Esophagus muscularis mucosa (tissue), 4 donors: Measurements from ENCODE around the gene POMT2.

Experiments
- EP300 ChIP-seq: sonication (generic); formaldehyde crosslinking; IDR thresholded peaks from one replicate; pipeline ENCODE4 v1.6.1; 2017; ENCODE audit warnings: antibody characterized with exemption
- POLR2A ChIP-seq: fragments of 450-650 bp; IDR thresholded peaks from one replicate; pipeline ENCODE4 v1.6.1; 2017; ENCODE audit warnings: antibody characterized with exemption, moderate library complexity, mild to moderate bottlenecking, low read depth
- POLR2AphosphoS5 ChIP-seq, 2 donors: sonication (generic); formaldehyde crosslinking; IDR thresholded peaks; one replicate each; pipeline ENCODE4 v1.6.1; 2017; ENCODE audit warnings: antibody characterized with exemption in 2 of 2
- TF ChIP-seq, protein P1 (sequence below), 3 experiments: fragments of 200-600 bp in 2 of 3; fragments of 450-650 bp in 1 of 3; sonication (generic) in 2 of 3; IDR thresholded peaks; one replicate each; pipeline ENCODE4 v1.5.1; 2017 to 2019; ENCODE audit warnings: antibody characterized with exemption in 3 of 3, mild to moderate bottlenecking in 2 of 3, moderate library complexity in 1 of 3

- TF ChIP-seq, protein P1, sequence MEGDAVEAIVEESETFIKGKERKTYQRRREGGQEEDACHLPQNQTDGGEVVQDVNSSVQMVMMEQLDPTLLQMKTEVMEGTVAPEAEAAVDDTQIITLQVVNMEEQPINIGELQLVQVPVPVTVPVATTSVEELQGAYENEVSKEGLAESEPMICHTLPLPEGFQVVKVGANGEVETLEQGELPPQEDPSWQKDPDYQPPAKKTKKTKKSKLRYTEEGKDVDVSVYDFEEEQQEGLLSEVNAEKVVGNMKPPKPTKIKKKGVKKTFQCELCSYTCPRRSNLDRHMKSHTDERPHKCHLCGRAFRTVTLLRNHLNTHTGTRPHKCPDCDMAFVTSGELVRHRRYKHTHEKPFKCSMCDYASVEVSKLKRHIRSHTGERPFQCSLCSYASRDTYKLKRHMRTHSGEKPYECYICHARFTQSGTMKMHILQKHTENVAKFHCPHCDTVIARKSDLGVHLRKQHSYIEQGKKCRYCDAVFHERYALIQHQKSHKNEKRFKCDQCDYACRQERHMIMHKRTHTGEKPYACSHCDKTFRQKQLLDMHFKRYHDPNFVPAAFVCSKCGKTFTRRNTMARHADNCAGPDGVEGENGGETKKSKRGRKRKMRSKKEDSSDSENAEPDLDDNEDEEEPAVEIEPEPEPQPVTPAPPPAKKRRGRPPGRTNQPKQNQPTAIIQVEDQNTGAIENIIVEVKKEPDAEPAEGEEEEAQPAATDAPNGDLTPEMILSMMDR (IDR thresholded peaks at IDR 0.05): no peak
- TF ChIP-seq EP300 (no peak), POLR2AphosphoS5 (IDR thresholded peaks at IDR 0.05) (no peak), POLR2A (no peak)
Observed at GRCh38 chr14:77259025-77259715, 61.5 kb downstream of the POMT2 start.
